IMR-90 (cell line): ENCODE measurements around the gene MYBPHL. TPM values are rescaled to one million over a fixed set of nuclear protein-coding genes. Genes with fewer than 3 reads are reported as not detected.

Source experiments
- ATAC-seq: fragments of 200-7000 bp; cut with Tn5 transposase; 2 replicates; pipeline ENCODE4 v1.9.1; 2020; ENCODE audit warnings: low read depth, mild to moderate bottlenecking, moderate library complexity
- BruUV-seq: library from RNA; stranded (reverse); fragments of 400-500 nt; replicated peaks from 2 replicates; lab custom pipeline; 2021; lab: Mats Ljungman, UMichigan
- CTCF ChIA-PET: fragments of 300-600 bp; formaldehyde crosslinking; extraction: SDS; loops from one replicate; lab custom pipeline; 2021; ENCODE audit warnings: antibody characterized with exemption; lab: Yijun Ruan, JAX
- POLR2A ChIA-PET: fragments of 300-600 bp; sonication (Branson Sonifier 250); formaldehyde crosslinking; loops from one replicate; lab custom pipeline; 2022; ENCODE audit warnings: antibody characterized with exemption; ENCODE audit not compliant: unreplicated experiment; lab: Charles Lee
- DNase-seq: peaks from one replicate; pipeline ENCODE4 v3.0.0; 2013
- H2AFZ ChIP-seq: replicated peaks from 2 replicates; pipeline ENCODE3; 2013; ENCODE audit warnings: low read length, mild to moderate bottlenecking; ENCODE audit not compliant: poor library complexity
- H2AK5ac ChIP-seq: 2 replicates; pipeline ENCODE4 v1.6.1; 2013; ENCODE audit warnings: low read depth, low read length, inconsistent platforms
- H2AK9ac ChIP-seq: replicated peaks from 2 replicates; pipeline ENCODE3; 2013; ENCODE audit warnings: mild to moderate bottlenecking, low read depth, low read length, moderate library complexity; ENCODE audit not compliant: poor library complexity
- H2BK120ac ChIP-seq: 2 replicates; pipeline ENCODE4 v1.6.1; 2013; ENCODE audit warnings: low read depth, low read length, inconsistent platforms
- H2BK15ac ChIP-seq: 3 replicates; pipeline ENCODE4 v1.6.1; 2013; ENCODE audit warnings: low read depth, low read length, inconsistent platforms
- H2BK20ac ChIP-seq: 2 replicates; pipeline ENCODE4 v1.6.1; 2013; ENCODE audit warnings: low read depth, mild to moderate bottlenecking, inconsistent platforms, low read length, moderate library complexity
- H2BK5ac ChIP-seq: 2 replicates; pipeline ENCODE4 v1.6.1; 2013; ENCODE audit warnings: mild to moderate bottlenecking, low read depth, low read length, inconsistent platforms; ENCODE audit not compliant: poor library complexity, severe bottlenecking
- H3K14ac ChIP-seq: replicated peaks from 2 replicates; pipeline ENCODE4 v1.6.1; 2013; ENCODE audit warnings: low read depth, low read length, inconsistent platforms
- H3K18ac ChIP-seq: 2 replicates; pipeline ENCODE4 v1.6.1; 2013; ENCODE audit warnings: low read depth, low read length, control low read depth
- H3K23ac ChIP-seq: 2 replicates; pipeline ENCODE4 v1.6.1; 2013; ENCODE audit warnings: low read depth, low read length, inconsistent platforms
- H3K27ac ChIP-seq: 2 replicates; pipeline ENCODE4 v1.5.1; 2013; ENCODE audit warnings: mild to moderate bottlenecking, control low read depth, low read length; ENCODE audit not compliant: insufficient read depth
- H3K27me3 ChIP-seq: 2 replicates; pipeline ENCODE4 v1.6.1; 2013; ENCODE audit warnings: low read length; ENCODE audit not compliant: control insufficient read depth, insufficient read depth
- H3K36me3 ChIP-seq: 2 replicates; pipeline ENCODE4 v1.6.1; 2013; ENCODE audit warnings: low read length, mixed read lengths; ENCODE audit not compliant: control insufficient read depth, insufficient read depth
- H3K4ac ChIP-seq: 2 replicates; pipeline ENCODE4 v1.6.1; 2013; ENCODE audit warnings: low read depth, low read length, inconsistent platforms
- H3K4me1 ChIP-seq: 2 replicates; pipeline ENCODE4 v1.6.1; 2013; ENCODE audit warnings: low read length, mixed read lengths; ENCODE audit not compliant: control insufficient read depth, insufficient read depth
- H3K4me2 ChIP-seq: 2 replicates; pipeline ENCODE4 v1.6.1; 2013; ENCODE audit warnings: low read depth, mild to moderate bottlenecking, control low read depth, low read length, moderate library complexity
- H3K4me3 ChIP-seq: 2 replicates; pipeline ENCODE4 v1.5.1; 2013; ENCODE audit warnings: low read depth, mild to moderate bottlenecking, control low read depth, low read length, moderate library complexity; ENCODE audit not compliant: insufficient read depth
- H3K56ac ChIP-seq: 2 replicates; pipeline ENCODE4 v1.6.1; 2013; ENCODE audit warnings: low read length, inconsistent platforms; ENCODE audit not compliant: insufficient read depth; ENCODE audit errors: extremely low read depth
- H3K79me1 ChIP-seq, 2 experiments: 2 replicates each; pipeline ENCODE4 v1.6.1; 2013; ENCODE audit warnings: low read length in 2 of 2, inconsistent platforms in 1 of 2, low read depth in 1 of 2
- H3K9ac ChIP-seq: 2 replicates; pipeline ENCODE4 v1.6.1; 2013; ENCODE audit warnings: low read depth, low read length, control low read depth
- H3K9me1 ChIP-seq: 2 replicates; pipeline ENCODE4 v1.6.1; 2013; ENCODE audit warnings: low read length, inconsistent platforms; ENCODE audit not compliant: insufficient read depth
- H3K9me3 ChIP-seq: 2 replicates; pipeline ENCODE4 v1.6.1; 2013; ENCODE audit warnings: low read length; ENCODE audit not compliant: control insufficient read depth, insufficient read depth
- H4K20me1 ChIP-seq: 2 replicates; pipeline ENCODE4 v1.6.1; 2013; ENCODE audit warnings: low read length, inconsistent platforms; ENCODE audit not compliant: insufficient read depth
- H4K5ac ChIP-seq: 2 replicates; pipeline ENCODE4 v1.6.1; 2013; ENCODE audit warnings: mild to moderate bottlenecking, low read depth, low read length, control low read depth
- H4K8ac ChIP-seq, 2 experiments: 2 replicates each; pipeline ENCODE4 v1.6.1; 2013; ENCODE audit warnings: low read depth in 2 of 2, low read length in 2 of 2, control low read depth in 1 of 2, inconsistent platforms in 1 of 2
- H4K91ac ChIP-seq: 2 replicates; pipeline ENCODE4 v1.6.1; 2013; ENCODE audit warnings: low read depth, low read length, inconsistent platforms; ENCODE audit not compliant: insufficient read depth
- BHLHE40 ChIP-seq: fragments of 150-350 bp; IDR thresholded peaks from 2 replicates; pipeline ENCODE4 v1.6.1; 2016; ENCODE audit warnings: mild to moderate bottlenecking, low read depth, low read length
- CEBPB ChIP-seq: IDR thresholded peaks from 2 replicates; pipeline ENCODE4 v1.6.1; 2012; ENCODE audit warnings: low read depth, low read length, improper control_type of control experiment
- CHD1 ChIP-seq: IDR thresholded peaks from 2 replicates; pipeline ENCODE4 v1.6.1; 2012; ENCODE audit warnings: low read depth, low read length, improper control_type of control experiment
- FOS ChIP-seq: fragments of 150-350 bp; IDR thresholded peaks from 2 replicates; pipeline ENCODE4 v1.6.1; 2016; ENCODE audit warnings: low read depth, low read length
- MAFK ChIP-seq: IDR thresholded peaks from 2 replicates; pipeline ENCODE4 v1.6.1; 2012; ENCODE audit warnings: low read depth, low read length, improper control_type of control experiment
- MAZ ChIP-seq: IDR thresholded peaks from 2 replicates; pipeline ENCODE4 v1.6.1; 2012; ENCODE audit warnings: low read depth, mild to moderate bottlenecking, low read length, improper control_type of control experiment, moderate library complexity, borderline replicate concordance
- MXI1 ChIP-seq: IDR thresholded peaks from 2 replicates; pipeline ENCODE4 v1.6.1; 2012; ENCODE audit warnings: low read depth, mild to moderate bottlenecking, low read length, moderate library complexity, borderline replicate concordance
- NFE2L2 ChIP-seq: fragments of 150-350 bp; IDR thresholded peaks from 2 replicates; pipeline ENCODE4 v1.6.1; 2016; ENCODE audit warnings: low read depth, mild to moderate bottlenecking, low read length
- POLR2A ChIP-seq: IDR thresholded peaks from 2 replicates; pipeline ENCODE4 v1.6.1; 2012; ENCODE audit warnings: mild to moderate bottlenecking, low read depth, low read length
- RAD21 ChIP-seq: IDR thresholded peaks from 2 replicates; pipeline ENCODE4 v1.6.1; 2012; ENCODE audit warnings: low read length, improper control_type of control experiment
- RCOR1 ChIP-seq: IDR thresholded peaks from 2 replicates; pipeline ENCODE4 v1.6.1; 2012; ENCODE audit warnings: mild to moderate bottlenecking, low read length, improper control_type of control experiment; ENCODE audit not compliant: insufficient replicate concordance
- RFX5 ChIP-seq: IDR thresholded peaks from 2 replicates; pipeline ENCODE4 v1.8.0; 2012; ENCODE audit warnings: low read depth, mild to moderate bottlenecking, low read length, moderate library complexity
- SMC3 ChIP-seq: fragments of 150-350 bp; IDR thresholded peaks from 2 replicates; pipeline ENCODE4 v1.6.1; 2016; ENCODE audit warnings: low read depth, mild to moderate bottlenecking, antibody characterized with exemption, low read length, moderate library complexity
- WGBS, 2 experiments: methylation state at CpG; one replicate each; pipeline versions ENCODE4 v1.1.5 to v1.1.7; 2013; ENCODE audit warnings: missing lambda C conversion rate in 2 of 2; ENCODE audit not compliant: insufficient read length in 1 of 2; ENCODE audit errors: extremely low coverage in 2 of 2; 5-methylcytosine and 5-hydroxymethylcytosine counted together
- dilution Hi-C: fragments of 300-500 bp; cut with HindIII; formaldehyde crosslinking; loops from one replicate; pipeline ENCODE4 v1.14.3; 2018; ENCODE audit warnings: low sequenced_read_pairs; ENCODE audit not compliant: unreplicated experiment
- in situ Hi-C: fragments of 300-500 bp; cut with MboI; formaldehyde crosslinking; loops from 3 replicates; pipeline ENCODE4 v1.14.3; 2019; ENCODE audit warnings: low sequenced_read_pairs, inconsistent platforms, mixed read lengths
- intact Hi-C: fragments of 100-400 bp; cut with micrococcal nuclease; formaldehyde crosslinking; loops from 2 replicates; pipeline ENCODE4 v1.10.0; 2022
- polyA plus RNA-seq, 3 experiments: library from polyadenylated mRNA; depleted of rRNA; stranded (reverse); fragments of >200 nt; gene quantifications; 2 replicates each; pipeline ENCODE4 v1.2.3, GENCODE V29; 2012; ENCODE audit warnings: low replicate concordance in 1 of 3
- total RNA-seq: library from RNA; depleted of rRNA; stranded (reverse); fragments of >200 nt; gene quantifications from 2 replicates; pipeline ENCODE4 v1.2.3, GENCODE V29; 2012
- TF ChIP-seq, protein P1 (sequence below): fragments of 150-350 bp; IDR thresholded peaks from 2 replicates; pipeline ENCODE4 v1.6.1; 2017; ENCODE audit warnings: mild to moderate bottlenecking, antibody characterized with exemption, low read length, low read depth
- TF ChIP-seq, protein P2 (sequence below): fragments of 150-350 bp; IDR thresholded peaks from 2 replicates; pipeline ENCODE4 v1.6.1; 2016; ENCODE audit warnings: low read depth, mild to moderate bottlenecking, low read length, moderate library complexity, borderline replicate concordance
- TF ChIP-seq, protein P3 (sequence below): conservative IDR thresholded peaks from 2 replicates; pipeline ENCODE4 v1.5.1; 2012; ENCODE audit warnings: mild to moderate bottlenecking, low read depth, low read length, improper control_type of control experiment

The MYBPHL gene
- total and polyA plus RNA-seq, 2 of the 4 experiments (the other 2 are of a cell fraction): 0.07 TPM; not detected in 1

DNA sequence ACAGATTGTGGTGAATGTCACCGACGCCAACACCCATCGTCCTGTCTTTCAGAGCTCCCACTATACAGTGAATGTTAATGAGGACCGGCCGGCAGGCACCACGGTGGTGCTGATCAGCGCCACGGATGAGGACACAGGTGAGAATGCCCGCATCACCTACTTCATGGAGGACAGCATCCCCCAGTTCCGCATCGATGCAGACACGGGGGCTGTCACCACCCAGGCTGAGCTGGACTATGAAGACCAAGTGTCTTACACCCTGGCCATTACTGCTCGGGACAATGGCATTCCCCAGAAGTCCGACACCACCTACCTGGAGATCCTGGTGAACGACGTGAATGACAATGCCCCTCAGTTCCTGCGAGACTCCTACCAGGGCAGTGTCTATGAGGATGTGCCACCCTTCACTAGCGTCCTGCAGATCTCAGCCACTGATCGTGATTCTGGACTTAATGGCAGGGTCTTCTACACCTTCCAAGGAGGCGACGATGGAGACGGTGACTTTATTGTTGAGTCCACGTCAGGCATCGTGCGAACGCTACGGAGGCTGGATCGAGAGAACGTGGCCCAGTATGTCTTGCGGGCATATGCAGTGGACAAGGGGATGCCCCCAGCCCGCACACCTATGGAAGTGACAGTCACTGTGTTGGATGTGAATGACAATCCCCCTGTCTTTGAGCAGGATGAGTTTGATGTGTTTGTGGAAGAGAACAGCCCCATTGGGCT, 54.5 kb downstream of the MYBPHL start:
- peaks cover 22% of the 10 kb centered on the region for H3K4me1 ChIP-seq
- H4K5ac ChIP-seq: no peak overlapping the region
- H2BK20ac ChIP-seq: no peak overlapping the region
- no peak overlapping the region for H4K91ac ChIP-seq
- H2BK120ac ChIP-seq: no peak overlapping the region
- ChIA-PET CTCF (no interaction called here), POLR2A (no interaction called here)
- no peak overlapping the region for H3K14ac ChIP-seq
- intact Hi-C loops: no loop called here
- no peaks in the 10 kb centered on the region for H3K9me3 ChIP-seq
- TF ChIP-seq RFX5: no peak
- TF ChIP-seq NFE2L2: no peak
- TF ChIP-seq BHLHE40: no peak
- no peak for TF ChIP-seq RCOR1
- no peak for TF ChIP-seq MAFK
- TF ChIP-seq MAZ: no peak
- TF ChIP-seq CEBPB: no peak
- TF ChIP-seq, protein P1, sequence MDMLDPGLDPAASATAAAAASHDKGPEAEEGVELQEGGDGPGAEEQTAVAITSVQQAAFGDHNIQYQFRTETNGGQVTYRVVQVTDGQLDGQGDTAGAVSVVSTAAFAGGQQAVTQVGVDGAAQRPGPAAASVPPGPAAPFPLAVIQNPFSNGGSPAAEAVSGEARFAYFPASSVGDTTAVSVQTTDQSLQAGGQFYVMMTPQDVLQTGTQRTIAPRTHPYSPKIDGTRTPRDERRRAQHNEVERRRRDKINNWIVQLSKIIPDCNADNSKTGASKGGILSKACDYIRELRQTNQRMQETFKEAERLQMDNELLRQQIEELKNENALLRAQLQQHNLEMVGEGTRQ: no peak
- TF ChIP-seq, protein P2, sequence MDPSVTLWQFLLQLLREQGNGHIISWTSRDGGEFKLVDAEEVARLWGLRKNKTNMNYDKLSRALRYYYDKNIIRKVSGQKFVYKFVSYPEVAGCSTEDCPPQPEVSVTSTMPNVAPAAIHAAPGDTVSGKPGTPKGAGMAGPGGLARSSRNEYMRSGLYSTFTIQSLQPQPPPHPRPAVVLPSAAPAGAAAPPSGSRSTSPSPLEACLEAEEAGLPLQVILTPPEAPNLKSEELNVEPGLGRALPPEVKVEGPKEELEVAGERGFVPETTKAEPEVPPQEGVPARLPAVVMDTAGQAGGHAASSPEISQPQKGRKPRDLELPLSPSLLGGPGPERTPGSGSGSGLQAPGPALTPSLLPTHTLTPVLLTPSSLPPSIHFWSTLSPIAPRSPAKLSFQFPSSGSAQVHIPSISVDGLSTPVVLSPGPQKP: no peak
- no peak for TF ChIP-seq FOS
- TF ChIP-seq POLR2A: no peak
- no peak for TF ChIP-seq CHD1
- no peak for TF ChIP-seq RAD21
- no peak for TF ChIP-seq SMC3
- TF ChIP-seq, protein P3, sequence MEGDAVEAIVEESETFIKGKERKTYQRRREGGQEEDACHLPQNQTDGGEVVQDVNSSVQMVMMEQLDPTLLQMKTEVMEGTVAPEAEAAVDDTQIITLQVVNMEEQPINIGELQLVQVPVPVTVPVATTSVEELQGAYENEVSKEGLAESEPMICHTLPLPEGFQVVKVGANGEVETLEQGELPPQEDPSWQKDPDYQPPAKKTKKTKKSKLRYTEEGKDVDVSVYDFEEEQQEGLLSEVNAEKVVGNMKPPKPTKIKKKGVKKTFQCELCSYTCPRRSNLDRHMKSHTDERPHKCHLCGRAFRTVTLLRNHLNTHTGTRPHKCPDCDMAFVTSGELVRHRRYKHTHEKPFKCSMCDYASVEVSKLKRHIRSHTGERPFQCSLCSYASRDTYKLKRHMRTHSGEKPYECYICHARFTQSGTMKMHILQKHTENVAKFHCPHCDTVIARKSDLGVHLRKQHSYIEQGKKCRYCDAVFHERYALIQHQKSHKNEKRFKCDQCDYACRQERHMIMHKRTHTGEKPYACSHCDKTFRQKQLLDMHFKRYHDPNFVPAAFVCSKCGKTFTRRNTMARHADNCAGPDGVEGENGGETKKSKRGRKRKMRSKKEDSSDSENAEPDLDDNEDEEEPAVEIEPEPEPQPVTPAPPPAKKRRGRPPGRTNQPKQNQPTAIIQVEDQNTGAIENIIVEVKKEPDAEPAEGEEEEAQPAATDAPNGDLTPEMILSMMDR: no peak
- no peak for TF ChIP-seq MXI1
- H2BK15ac ChIP-seq: no peak overlapping the region
- no peak overlapping the region for H3K23ac ChIP-seq
- H3K18ac ChIP-seq: no peak overlapping the region
- no peak overlapping the region for H3K9ac ChIP-seq
- H4K8ac ChIP-seq: no peak overlapping the region
- no peak overlapping the region for H3K27ac ChIP-seq
- dilution Hi-C loops: no loop called here
- H3K4me3 ChIP-seq: no peak overlapping the region
- no peaks in the 10 kb centered on the region; the same call in 1 of the 2 replicates for H3K9me1 ChIP-seq
- H3K27me3 ChIP-seq: no peaks in the 10 kb centered on the region
- 0 out of 4 replicates have a peak, but pooled peaks cover 0 to 8% of the 10 kb centered on the region in 2 experiments for H3K79me1 ChIP-seq
- H3K4ac ChIP-seq: no peak overlapping the region
- ATAC-seq (no peak), DNase-seq (no peak)
- 100% methylated on average over 27 of the region's 31 CpGs; no CpG with 5 or more reads in 1 of the 2 experiments for WGBS, 2 experiments
- H3K4me2 ChIP-seq: no peak overlapping the region
- H2BK5ac ChIP-seq: no peak overlapping the region
- TSS peak; percentile 56 for BruUV-seq
- in situ Hi-C loops: no loop called here
- H2AFZ ChIP-seq: no peak overlapping the region
- no peaks in the 10 kb centered on the region for H3K36me3 ChIP-seq
- H4K20me1 ChIP-seq: no peaks in the 10 kb centered on the region
- no peak overlapping the region for H3K56ac ChIP-seq
- H2AK9ac ChIP-seq: no peak overlapping the region
- H2AK5ac ChIP-seq: no peak overlapping the region; the same call in 1 of the 2 replicates
